DOHH2 (cell line): ENCODE results near the gene NSD2.

ENCODE experiments used
- CTCF ChIP-seq: fragments of 200-600 bp; sonication (generic); IDR thresholded peaks from one replicate; pipeline ENCODE4 v1.5.1; 2014; ENCODE audit warnings: antibody characterized with exemption, mild to moderate bottlenecking, low read depth, low read length; ENCODE audit not compliant: poor library complexity, severe bottlenecking
- EZH2phosphoT487 ChIP-seq: fragments of 200-600 bp; sonication (generic); IDR thresholded peaks from 2 replicates; pipeline ENCODE4 v1.6.1; 2017; ENCODE audit warnings: borderline replicate concordance, mild to moderate bottlenecking, antibody characterized with exemption, low read length, moderate library complexity, mixed read lengths

- TF ChIP-seq CTCF (no peak), EZH2phosphoT487 (no peak)
These were observed 153.5 kb downstream of the NSD2 start for GRCh38 chr4:2024683-2025082.
